HUES64 (cell line): ENCODE measurements around the gene PSENEN.

Source experiments
- H3K27ac ChIP-seq: 2 replicates; pipeline ENCODE4 v1.7.0; 2013; ENCODE audit warnings: low read depth, low read length, inconsistent platforms
- H3K27me3 ChIP-seq: 2 replicates; pipeline ENCODE4 v1.6.1; 2013; ENCODE audit warnings: mild to moderate bottlenecking, low read length; ENCODE audit not compliant: insufficient read depth
- H3K36me3 ChIP-seq: 2 replicates; pipeline ENCODE4 v1.6.1; 2013; ENCODE audit warnings: mild to moderate bottlenecking, low read length; ENCODE audit not compliant: insufficient read depth
- H3K4me1 ChIP-seq: 2 replicates; pipeline ENCODE4 v1.6.1; 2013; ENCODE audit warnings: mild to moderate bottlenecking, low read length, moderate library complexity; ENCODE audit not compliant: insufficient read depth
- H3K4me3 ChIP-seq: 2 replicates; pipeline ENCODE4 v1.5.1; 2013; ENCODE audit warnings: mild to moderate bottlenecking, low read length, moderate library complexity
- H3K9ac ChIP-seq: 2 replicates; pipeline ENCODE4 v1.6.1; 2013; ENCODE audit warnings: mild to moderate bottlenecking, low read depth, low read length
- H3K9me3 ChIP-seq: 2 replicates; pipeline ENCODE4 v1.6.1; 2013; ENCODE audit warnings: low read depth, low read length; ENCODE audit not compliant: insufficient read depth
- WGBS: fragments of 150-250, 120-280 bp; methylation state at CpG from one replicate; pipeline ENCODE4 v1.1.7; 2013; ENCODE audit warnings: missing lambda C conversion rate; 5-methylcytosine and 5-hydroxymethylcytosine counted together

PSENEN gene

DNA sequence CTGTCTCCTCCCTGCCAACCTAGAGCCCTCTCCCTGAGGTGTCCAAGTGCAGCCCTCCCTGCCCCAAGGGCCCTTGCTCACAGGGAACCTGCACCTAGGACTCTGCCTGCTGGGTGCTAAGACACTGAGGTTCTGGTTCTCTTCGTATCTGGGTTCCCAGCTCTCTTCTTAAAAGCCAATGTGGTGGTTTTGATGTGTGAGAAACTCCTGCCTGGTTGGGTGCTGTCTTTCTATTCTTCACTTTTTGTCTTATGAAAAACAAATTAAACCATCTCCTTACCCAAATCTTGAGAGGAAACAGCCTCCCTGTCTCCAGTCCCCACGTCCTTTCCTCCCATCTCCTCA lies 32.0 kb upstream of the PSENEN start:
- 86% methylated on average over 2 of the region's 2 CpGs for WGBS
- peaks cover 4% of the 10 kb centered on the region; the same call in 1 of the 2 replicates for H3K27me3 ChIP-seq
- no peak overlapping the region for H3K9ac ChIP-seq
- peaks cover 21% of the 10 kb centered on the region for H3K4me1 ChIP-seq
- no peaks in the 10 kb centered on the region for H3K9me3 ChIP-seq
- no peak overlapping the region for H3K27ac ChIP-seq
- no peak overlapping the region for H3K4me3 ChIP-seq
- no peaks in the 10 kb centered on the region for H3K36me3 ChIP-seq

DNA sequence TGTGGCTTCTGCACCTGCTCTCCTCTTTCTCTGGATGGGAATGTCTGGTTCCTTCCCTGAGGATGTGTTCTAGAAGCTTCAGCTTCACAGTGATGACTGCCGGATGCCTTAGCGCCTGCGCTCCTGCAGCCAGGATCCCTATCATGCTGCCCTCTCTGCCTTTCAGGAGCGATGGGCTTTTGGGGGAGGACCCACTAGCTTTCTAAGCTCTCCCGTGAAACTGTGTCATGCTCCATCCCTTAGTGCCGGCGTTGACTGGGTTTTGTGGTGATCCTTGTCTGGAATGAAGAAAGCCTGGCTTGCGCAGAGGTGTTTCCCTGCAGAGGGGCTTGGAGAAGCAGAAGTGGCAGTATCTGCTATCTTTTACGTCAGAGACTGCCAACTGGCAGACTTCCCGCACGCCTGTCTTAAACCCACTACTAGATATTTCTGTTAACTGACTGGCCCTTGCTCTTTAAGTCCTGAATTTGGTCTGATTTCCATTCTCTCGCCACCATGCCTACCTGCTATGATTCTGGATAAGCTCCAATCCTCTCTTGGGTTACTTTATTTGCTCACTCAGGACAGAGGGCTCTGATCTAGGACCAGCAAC lies 31.5 kb upstream of the PSENEN start:
- no peak overlapping the region for H3K4me3 ChIP-seq
- H3K27me3 ChIP-seq, result peaks cover 4% of the 10 kb centered on the region; the same call in 1 of the 2 replicates
- H3K9me3 ChIP-seq, result no peaks in the 10 kb centered on the region
- 89% methylated on average over 12 of the region's 12 CpGs for WGBS
- H3K36me3 ChIP-seq, result no peaks in the 10 kb centered on the region
- H3K4me1 ChIP-seq, result peaks cover 23% of the 10 kb centered on the region
- H3K9ac ChIP-seq, result no peak overlapping the region
- no peak overlapping the region for H3K27ac ChIP-seq

DNA sequence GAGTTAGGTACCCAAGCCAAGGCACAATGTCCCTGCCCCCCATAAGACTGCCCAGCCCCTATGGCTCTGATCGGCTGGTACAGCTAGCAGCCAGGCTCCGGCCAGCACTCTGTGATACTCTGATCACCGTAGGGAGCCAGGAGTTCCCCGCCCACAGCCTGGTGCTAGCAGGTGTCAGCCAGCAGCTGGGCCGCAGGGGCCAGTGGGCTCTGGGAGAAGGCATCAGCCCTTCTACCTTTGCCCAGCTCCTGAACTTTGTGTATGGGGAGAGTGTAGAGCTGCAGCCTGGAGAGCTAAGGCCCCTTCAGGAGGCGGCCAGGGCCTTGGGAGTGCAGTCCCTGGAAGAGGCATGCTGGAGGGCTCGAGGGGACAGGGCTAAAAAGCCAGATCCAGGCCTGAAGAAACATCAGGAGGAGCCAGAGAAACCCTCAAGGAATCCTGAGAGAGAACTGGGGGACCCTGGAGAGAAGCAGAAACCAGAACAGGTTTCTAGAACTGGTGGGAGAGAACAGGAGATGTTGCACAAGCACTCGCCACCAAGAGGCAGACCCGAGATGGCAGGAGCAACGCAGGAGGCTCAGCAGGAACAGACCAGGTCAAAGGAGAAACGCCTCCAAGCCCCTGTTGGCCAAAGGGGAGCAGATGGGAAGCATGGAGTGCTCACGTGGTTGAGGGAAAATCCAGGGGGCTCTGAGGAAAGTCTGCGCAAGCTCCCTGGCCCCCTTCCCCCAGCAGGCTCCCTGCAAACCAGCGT lies 30.7 kb upstream of the PSENEN start:
- peaks cover 4% of the 10 kb centered on the region; the same call in 1 of the 2 replicates for H3K27me3 ChIP-seq
- H3K27ac ChIP-seq, result no peak overlapping the region
- 62% methylated on average over 14 of the region's 14 CpGs for WGBS
- H3K4me1 ChIP-seq, result peaks cover 26% of the 10 kb centered on the region
- H3K9me3 ChIP-seq, result no peaks in the 10 kb centered on the region
- H3K4me3 ChIP-seq, result peak overlapping the region; percentile 78; the same call in 1 of the 2 replicates
- H3K9ac ChIP-seq, result peak overlapping the region; percentile 27; the same call in 1 of the 2 replicates
- H3K36me3 ChIP-seq, result no peaks in the 10 kb centered on the region

DNA sequence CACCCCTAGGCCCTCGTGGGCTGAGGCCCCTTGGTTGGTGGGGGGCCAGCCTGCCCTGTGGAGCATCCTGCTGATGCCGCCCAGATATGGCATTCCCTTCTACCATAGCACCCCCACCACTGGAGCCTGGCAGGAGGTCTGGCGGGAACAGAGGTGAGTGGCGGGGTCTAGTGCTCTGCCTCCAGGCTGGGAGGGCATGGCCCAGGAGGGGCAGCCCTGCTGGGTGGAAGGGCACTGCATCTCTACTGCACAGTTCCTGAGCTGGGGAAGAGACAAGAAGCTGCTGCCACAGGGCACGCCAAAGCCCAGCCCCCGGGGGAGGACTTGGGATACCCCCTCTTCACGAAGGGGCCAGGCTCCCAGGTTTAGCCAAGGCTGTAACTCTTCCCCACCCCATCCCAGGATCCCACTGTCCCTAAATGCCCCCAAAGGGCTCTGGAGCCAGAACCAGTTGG lies 30.1 kb upstream of the PSENEN start:
- 77% methylated on average over 7 of the region's 7 CpGs for WGBS
- Histone ChIP-seq H3K4me1 (peaks cover 26% of the 10 kb centered on the region), H3K9me3 (no peaks in the 10 kb centered on the region), H3K27ac (no peak overlapping the region), H3K36me3 (peaks cover 6% of the 10 kb centered on the region), H3K27me3 (peaks cover 4% of the 10 kb centered on the region; the same call in 1 of the 2 replicates), H3K9ac (peak overlapping the region; percentile 81; the same call in 1 of the 2 replicates), H3K4me3 (peak overlapping the region; percentile 78)

DNA sequence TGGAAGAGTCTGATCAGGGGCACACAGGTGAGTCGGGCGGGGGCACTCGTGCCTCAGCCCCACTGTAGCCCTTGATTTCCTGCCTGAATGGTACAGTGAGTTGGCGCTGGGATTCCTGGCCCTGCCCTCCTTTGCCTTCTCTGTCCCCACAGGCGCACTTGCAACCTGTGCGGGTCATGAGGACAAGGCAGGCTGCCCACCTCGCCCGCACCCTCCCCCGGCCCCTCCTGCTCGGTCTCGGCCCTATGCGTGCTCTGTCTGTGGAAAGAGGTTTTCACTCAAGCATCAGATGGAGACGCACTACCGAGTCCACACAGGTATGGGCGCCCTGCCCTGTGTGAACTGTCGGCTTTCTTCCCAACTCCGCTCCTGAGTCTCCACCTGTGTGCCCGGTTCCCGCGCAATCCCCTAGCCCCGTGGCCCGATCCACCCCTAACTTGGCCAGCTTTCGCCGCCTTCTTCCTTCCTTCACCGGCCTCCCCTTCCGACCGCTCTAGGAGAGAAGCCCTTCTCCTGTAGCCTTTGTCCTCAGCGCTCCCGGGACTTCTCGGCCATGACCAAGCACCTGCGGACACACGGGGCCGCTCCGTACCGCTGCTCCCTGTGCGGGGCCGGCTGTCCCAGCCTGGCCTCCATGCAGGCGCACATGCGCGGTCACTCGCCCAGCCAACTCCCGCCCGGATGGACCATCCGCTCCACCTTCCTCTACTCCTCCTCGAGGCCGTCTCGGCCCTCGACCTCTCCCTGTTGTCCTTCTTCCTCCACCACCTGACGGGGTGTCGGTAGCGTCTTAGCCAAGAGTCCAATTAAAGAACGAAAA lies 29.3 kb upstream of the PSENEN start:
- H3K27me3 ChIP-seq, result peaks cover 4% of the 10 kb centered on the region; the same call in 1 of the 2 replicates
- H3K9me3 ChIP-seq, result no peaks in the 10 kb centered on the region
- H3K9ac ChIP-seq, result peak overlapping the region; percentile 81
- H3K4me1 ChIP-seq, result peaks cover 21% of the 10 kb centered on the region
- peak overlapping the region; percentile 78 for H3K4me3 ChIP-seq
- peaks cover 11% of the 10 kb centered on the region for H3K36me3 ChIP-seq
- 4% methylated on average over 52 of the region's 52 CpGs for WGBS
- peak overlapping the region; percentile 77 for H3K27ac ChIP-seq

DNA sequence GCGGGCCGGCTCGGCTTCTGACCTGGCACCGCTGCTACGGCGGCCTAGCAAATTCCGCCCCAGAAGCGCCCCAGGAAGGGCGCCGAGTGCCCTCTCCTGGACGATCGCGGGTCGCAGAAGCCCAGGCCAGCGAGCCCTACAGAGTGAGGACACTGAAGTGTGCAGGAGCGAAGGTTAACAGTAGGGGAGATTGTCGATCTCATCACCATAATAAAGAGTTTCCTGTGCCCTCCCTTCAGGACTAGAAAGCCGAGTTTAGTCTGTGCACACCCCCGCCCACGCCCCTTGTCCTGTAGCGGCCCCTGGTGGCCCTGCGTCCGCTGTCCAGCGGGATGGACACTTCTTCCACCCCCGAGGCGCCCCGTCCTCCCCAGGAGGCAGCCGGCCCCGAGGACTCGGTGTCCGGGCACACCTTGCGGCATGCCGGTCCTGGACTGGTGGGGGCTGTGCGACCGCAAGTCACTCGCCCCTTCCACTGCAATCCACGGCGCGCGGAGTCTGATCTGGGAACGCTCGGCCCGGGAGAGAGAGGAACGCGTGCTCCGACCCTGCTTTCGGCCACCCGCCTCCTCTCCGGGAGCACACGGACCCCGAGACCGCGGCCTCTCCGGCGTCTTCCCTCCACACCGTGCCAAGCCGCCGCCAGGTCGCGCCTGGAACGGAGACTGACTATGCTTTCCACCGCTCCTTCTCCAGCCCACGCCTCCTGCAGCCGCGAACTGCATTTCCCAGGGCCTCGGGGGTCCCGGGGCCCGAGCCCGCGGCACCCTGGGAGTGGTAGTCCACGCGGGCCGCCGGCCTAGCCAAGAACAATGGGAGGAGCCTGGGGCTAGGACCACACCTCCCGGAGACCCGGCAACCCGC lies 28.4 kb upstream of the PSENEN start:
- peak overlapping the region; percentile 81 for H3K9ac ChIP-seq
- peaks cover 4% of the 10 kb centered on the region; the same call in 1 of the 2 replicates for H3K27me3 ChIP-seq
- under 1% methylated on average over 76 of the region's 77 CpGs for WGBS
- H3K27ac ChIP-seq, result peak overlapping the region; percentile 94
- peak overlapping the region; percentile 78 for H3K4me3 ChIP-seq
- H3K36me3 ChIP-seq, result peaks cover 19% of the 10 kb centered on the region
- peaks cover 21% of the 10 kb centered on the region for H3K4me1 ChIP-seq
- no peaks in the 10 kb centered on the region for H3K9me3 ChIP-seq

DNA sequence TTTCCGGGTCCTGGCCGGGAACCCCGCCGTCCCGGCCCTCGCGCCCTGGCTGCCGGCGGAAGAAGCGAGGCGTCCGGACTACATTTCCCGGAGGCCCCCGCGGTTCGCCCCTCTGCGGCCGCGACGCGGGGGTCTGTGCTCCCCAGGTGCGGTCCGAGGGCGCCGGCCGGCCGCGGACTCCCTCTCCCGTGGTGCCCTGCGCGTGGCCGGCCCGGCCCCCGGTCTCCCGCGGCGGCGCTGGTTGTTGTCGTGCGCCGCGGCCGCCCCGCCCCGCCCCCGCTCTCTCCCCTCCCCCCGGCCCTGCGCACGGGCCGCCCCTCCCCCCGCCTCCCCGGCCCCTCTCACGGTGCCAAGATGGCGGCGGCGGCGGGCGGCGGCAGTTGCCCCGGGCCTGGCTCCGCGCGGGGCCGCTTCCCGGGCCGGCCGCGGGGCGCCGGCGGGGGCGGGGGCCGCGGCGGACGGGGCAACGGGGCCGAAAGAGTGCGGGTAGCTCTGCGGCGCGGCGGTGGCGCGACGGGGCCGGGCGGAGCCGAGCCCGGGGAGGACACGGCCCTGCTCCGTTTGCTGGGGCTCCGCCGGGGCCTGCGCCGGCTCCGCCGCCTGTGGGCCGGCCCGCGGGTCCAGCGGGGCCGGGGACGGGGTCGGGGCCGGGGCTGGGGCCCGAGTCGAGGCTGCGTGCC lies 27.6 kb upstream of the PSENEN start, which contains the start of gene KMT2B:
Gene KMT2B, plus strand, starts transcription at position 339 of the 680 bp plus-strand sequence. Its CDS starts 16 bp downstream, at position 355.
- Histone ChIP-seq H3K4me3 (peak within 1 kb of the TSS; percentile 94), H3K9me3 (no peaks in the 10 kb centered on the region), H3K9ac (peak within 1 kb of the TSS; percentile 81), H3K4me1 (peaks cover 21% of the 10 kb centered on the region), H3K27ac (peak within 1 kb of the TSS; percentile 94), H3K27me3 (peaks cover 4% of the 10 kb centered on the region; the same call in 1 of the 2 replicates), H3K36me3 (peaks cover 27% of the 10 kb centered on the region)
- under 1% methylated on average over 91 of the region's 109 CpGs for WGBS

DNA sequence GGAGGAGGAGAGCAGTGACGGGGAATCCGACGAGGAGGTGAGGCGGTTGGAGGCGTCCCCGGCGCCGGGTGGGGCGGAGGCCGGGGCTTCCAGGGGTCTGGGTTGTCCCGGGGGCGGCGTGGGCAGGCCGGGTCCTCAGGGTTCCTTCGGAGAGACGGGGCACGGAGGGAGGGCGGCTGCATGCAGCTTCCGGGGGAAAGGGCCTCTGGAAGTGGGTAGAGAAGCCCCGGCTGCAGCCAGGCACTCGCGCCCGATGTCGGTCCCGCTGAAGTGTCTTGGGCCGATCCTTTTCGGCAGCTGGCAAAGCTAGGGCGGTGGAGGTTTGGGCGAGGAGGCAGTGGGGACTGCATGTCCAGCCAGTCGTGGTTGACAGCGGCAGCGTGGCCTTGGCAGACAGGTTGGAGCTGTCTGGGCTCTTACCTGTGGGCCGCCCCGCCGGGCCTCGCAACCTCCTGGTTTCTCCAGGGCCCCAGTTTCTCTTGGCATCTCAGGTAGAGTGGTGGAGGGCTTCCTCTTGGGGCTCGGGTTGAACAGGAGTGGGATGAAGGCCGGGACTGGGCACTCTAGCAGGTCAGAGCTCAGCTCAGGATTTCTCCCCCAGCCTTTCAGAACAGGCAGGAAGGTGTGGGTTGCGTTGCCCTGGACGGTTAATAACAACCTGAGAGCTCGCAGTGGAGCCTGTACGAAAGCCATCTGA lies 27.0 kb upstream of the PSENEN start:
- peak overlapping the region; percentile 94 for H3K4me3 ChIP-seq
- 3% methylated on average over 42 of the region's 42 CpGs for WGBS
- H3K4me1 ChIP-seq, result peaks cover 21% of the 10 kb centered on the region
- H3K27me3 ChIP-seq, result peaks cover 4% of the 10 kb centered on the region; the same call in 1 of the 2 replicates
- no peaks in the 10 kb centered on the region for H3K9me3 ChIP-seq
- peak overlapping the region; percentile 72; the same call in 1 of the 2 replicates for H3K27ac ChIP-seq
- peaks cover 34% of the 10 kb centered on the region for H3K36me3 ChIP-seq
- H3K9ac ChIP-seq, result peak overlapping the region; percentile 78

DNA sequence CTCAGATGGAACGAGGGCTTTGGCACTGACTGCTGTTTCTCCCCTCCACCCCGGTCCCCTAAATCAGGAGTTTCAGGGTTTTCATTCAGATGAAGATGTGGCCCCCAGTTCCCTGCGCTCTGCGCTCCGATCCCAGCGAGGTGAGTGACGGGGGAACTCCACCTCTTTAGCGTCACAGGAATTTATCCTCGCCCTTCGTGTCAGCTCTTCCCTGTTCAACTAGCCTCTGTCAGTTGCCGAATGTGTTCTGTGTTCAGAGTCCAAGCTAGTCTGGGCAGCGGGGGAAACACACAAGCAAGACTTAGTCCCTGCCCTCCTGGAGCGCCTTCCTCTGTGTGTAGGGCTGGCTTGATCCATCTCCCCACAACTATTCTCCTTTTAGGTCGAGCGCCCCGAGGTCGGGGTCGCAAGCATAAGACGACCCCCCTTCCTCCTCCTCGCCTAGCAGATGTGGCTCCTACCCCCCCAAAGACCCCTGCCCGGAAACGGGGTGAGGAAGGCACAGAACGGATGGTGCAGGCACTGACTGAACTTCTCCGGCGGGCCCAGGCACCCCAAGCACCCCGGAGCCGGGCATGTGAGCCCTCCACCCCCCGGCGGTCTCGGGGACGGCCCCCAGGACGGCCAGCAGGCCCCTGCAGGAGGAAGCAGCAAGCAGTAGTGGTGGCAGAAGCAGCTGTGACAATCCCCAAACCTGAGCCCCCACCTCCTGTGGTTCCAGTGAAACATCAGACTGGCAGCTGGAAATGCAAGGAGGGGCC lies 25.9 kb upstream of the PSENEN start:
- H3K4me3 ChIP-seq, result peak overlapping the region; percentile 94
- H3K4me1 ChIP-seq, result peaks cover 18% of the 10 kb centered on the region
- peaks cover 4% of the 10 kb centered on the region; the same call in 1 of the 2 replicates for H3K27me3 ChIP-seq
- H3K9me3 ChIP-seq, result no peaks in the 10 kb centered on the region
- H3K27ac ChIP-seq, result no peak overlapping the region
- H3K36me3 ChIP-seq, result peaks cover 45% of the 10 kb centered on the region
- 95% methylated on average over 32 of the region's 32 CpGs for WGBS
- H3K9ac ChIP-seq, result no peak overlapping the region
